Posterior cingulate gyrus (tissue), 11 donors: Measurements from ENCODE around the gene ESRRB.

Experiments used
- DNase-seq, 10 donors: peaks; one replicate each; pipeline versions ENCODE4 v3.0.0 to v3.0.0-alpha.2; 2020 to 2021; ENCODE audit warnings: mixed read lengths in 3 of 10
- intact Hi-C: fragments of 100-400 bp; cut with DNase I; formaldehyde crosslinking; loops from one replicate; pipeline ENCODE4 v1.15.1; 2023

Gene ESRRB

DNA sequence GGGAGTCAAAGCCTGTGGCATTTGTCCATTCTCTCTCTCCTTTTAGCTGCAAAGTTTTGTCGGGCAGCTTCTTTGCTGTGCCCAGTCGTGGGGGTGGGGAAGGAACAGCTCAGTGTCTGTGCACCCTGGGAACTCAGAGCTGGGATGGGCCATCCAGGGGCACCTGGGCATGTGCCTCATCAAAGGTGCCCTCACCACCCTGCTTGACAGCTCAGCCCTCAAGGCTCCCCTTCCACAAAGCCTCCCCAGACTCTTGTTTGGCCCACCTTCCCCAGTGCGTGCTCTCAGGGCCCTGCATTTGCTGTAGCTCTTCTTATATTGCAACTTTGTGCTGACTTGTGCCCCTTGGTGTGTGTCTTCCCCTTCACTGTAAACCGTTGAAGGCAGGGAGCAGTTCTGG lies 112.6 kb downstream of the ESRRB start:
- DNase-seq, result peak in 1 of 10 donors; percentile 50
- intact Hi-C loops, result no loop called here

- DNase-seq, result no peak
- intact Hi-C loops, result no loop called here
These were observed 113.7 kb downstream of the ESRRB start for GRCh38 chr14:76489667-76490066.

GRCh38 chr14:76490111-76490510 lies 114.2 kb downstream of the ESRRB start:
- no peak for DNase-seq
- intact Hi-C loops, result no loop called here

GRCh38 chr14:76490735-76491134 lies 114.8 kb downstream of the ESRRB start:
- DNase-seq, result peak in 1 of 10 donors; percentile 38
- intact Hi-C loops, result no loop called here

GRCh38 chr14:76491172-76491930 lies 115.4 kb downstream of the ESRRB start:
- DNase-seq, result peak in 1 of 10 donors; percentile 65
- intact Hi-C loops, result no loop called here

GRCh38 chr14:76495983-76496382 lies 120.0 kb downstream of the ESRRB start:
- intact Hi-C loops, result no loop called here
- DNase-seq, result peak in 1 of 10 donors; percentile 6

DNA sequence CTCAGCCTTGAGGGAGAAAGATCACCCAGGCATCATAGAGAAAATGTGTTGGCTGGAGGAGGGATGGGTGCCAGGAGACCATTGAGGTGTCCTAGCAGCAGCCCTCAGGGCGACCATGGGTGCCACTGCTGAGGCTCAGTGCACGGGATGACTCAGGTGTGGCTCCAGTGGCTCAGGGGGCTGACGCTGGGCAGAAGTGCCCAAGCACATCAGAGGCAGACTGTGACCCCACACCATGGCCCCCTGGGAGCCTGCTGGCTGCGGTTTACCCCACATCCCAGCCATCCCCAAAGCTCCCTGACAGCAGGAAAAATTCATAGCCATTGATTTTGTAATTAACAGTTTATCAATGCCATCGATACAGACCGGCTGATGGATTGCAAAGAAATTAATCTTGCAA lies 120.7 kb downstream of the ESRRB start:
- intact Hi-C loops, result no loop called here
- DNase-seq, result peak in 1 of 10 donors; percentile 21

DNA sequence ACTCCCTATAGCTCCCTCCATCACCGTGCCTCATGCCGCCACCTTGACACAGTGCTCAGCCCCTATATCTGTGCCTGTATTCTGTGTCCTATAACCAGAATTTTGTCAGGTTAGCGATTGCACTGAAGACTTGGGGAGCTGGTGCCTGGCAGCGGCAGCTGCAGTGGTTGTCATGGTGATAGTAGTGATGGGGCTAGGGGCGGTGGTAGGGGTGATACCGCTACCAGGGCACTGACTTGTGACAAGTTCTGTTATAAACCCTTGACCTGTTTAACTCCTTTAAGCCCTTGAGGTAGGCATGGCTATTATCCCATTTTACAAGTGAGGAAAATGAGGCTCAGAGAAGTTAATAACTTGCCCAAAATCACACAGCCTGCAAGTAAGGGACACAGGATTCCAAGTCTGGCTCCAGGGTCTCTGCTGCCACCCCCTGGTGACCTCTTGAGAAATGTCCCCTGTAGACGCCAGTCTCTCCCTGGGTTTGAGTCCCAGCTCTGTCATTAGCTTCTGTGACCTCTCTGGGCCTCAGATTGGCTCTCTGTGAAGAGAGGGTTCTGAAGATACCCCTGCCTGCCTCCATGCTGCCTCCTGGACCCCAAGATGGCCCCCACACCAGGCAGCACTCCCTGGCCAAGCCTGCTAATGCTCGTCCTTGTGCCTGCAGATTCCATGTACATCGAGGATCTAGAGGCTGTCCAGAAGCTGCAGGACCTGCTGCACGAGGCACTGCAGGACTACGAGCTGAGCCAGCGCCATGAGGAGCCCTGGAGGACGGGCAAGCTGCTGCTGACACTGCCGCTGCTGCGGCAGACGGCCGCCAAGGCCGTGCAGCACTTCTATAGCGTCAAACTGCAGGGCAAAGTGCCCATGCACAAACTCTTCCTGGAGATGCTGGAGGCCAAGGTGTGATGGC lies 121.9 kb downstream of the ESRRB start:
- DNase-seq, result no peak
- intact Hi-C loops, result no loop called here

DNA sequence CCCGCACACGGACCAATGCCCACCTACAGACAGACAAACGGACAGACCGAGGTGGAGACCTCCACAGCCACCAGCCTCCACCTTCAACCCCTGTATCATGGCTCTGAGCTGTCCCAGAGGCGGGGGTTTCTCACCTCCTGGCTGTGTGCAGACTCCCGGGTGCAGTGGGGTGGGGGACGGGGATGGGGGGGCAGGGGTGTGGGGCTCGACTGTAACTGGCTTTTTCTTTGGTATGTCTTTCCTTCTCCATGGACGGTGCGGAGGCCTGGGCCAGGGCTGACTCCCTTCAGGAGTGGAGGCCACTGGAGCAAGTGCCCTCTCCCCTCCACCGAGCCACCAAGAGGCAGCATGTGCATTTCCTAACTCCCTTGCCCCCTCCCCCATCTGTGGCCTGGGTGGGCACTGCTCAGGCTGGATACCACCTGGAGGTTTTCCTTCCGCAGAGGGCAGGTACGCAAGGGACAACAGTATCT lies 122.6 kb downstream of the ESRRB start:
- intact Hi-C loops, result no loop called here
- no peak for DNase-seq

- intact Hi-C loops, result no loop called here
- no peak for DNase-seq
These were observed 123.0 kb downstream of the ESRRB start for GRCh38 chr14:76498976-76499375.

DNA sequence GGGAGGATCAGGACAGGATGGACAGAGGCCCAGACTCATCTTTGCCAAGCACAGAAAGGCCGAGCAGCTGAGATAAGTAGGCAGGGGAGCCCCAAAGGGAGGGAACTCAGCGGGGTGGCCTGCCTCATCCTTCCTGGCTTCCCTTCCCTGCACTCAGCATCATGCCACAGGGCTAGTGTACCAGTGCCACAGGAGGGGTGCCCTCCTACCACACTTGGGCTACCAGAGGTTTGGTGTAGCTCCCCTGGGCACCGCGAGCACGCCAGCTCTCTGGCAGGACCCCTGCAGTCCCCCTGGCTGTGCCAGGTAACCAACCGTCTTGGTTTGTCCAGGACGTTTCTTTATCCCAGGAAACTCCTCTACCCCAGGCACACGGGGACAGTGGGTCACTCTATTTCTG lies 123.5 kb downstream of the ESRRB start:
- no peak for DNase-seq
- intact Hi-C loops, result no loop called here

DNA sequence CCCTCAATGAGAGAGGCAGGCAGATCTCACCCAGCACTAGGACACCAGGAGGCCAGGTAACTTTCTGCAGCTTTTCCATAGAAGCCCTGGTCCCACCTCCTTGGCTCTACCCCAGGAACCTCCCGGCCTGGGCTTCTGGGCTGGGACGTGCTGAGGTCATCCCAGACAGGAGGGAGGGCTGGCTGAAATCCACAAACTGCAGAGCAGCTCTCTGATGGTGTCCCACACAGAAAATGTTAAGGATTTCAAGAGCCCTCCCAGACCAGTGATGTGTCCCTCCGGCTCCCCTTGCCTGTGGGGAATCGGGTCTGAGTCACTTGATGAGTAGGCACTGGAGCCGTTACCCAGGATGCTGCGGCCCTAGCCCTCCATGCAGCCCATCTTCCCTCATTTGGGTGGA lies 124.1 kb downstream of the ESRRB start:
- no peak for DNase-seq
- intact Hi-C loops, result no loop called here

DNA sequence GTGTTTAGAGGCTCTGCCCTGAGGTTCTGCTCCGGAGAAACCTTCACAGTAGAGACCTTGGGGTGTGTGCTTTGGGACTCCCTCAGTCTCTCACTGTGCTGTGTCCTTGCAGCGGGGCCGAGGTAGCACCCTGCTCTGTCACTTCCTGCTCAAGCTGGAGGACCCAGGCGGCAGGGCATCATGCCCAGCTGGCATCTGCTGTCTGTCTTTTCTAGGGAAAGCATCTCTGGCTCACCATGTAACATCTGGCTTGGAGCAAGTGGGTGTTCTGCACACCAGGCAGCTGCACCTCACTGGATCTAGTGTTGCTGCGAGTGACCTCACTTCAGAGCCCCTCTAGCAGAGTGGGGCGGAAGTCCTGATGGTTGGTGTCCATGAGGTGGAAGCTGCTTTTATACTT lies 124.5 kb downstream of the ESRRB start:
- intact Hi-C loops, result no loop called here
- DNase-seq, result no peak

DNA sequence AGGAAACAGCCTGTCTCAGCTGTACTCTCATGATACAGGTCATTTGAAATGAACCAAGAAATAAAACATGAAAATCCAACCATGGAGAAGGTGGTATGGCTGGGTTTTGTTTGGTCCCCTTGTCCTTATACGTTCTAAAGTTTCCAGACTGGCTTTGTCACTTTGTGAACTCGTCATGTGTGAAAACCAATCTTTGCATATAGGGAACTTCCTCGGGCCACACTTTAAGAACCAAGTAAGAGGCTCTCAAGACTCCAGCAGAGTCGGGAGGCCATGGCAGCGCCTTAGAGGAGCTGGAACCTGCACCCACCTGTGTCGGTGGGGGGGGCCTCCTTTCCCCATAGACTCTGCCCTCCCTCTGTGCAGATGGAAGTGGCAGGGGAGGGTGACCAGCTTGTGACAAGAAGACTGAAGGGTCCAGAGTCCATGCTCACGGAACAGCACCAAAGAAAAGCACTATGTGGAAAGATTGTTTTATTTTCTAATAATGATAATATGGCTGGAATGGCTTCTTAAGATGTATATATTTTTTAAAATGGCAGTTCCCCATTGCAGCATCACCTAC lies 125.3 kb downstream of the ESRRB start:
- DNase-seq, result no peak
- intact Hi-C loops, result no loop called here

DNA sequence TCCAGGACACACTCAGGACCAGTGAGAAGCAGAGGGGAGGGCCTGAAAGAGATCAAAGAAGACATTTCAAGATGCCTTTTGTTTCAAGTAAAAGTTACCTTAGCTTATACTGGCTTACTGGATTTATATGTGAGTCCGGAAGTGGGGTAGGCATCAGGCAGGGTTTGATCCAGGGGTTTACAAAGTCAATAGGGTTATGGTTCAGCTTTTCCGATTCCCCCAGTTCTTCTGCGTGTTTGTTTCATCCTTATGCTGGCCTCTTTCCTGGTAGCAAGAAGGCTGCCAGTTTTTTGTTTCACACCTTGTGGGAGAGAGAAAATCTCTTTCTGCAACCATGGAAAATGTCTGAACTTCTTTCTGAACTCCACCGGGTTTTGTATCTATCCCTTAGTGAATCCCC lies 126.3 kb downstream of the ESRRB start:
- intact Hi-C loops, result no loop called here
- DNase-seq, result no peak

- DNase-seq, result no peak
- intact Hi-C loops, result no loop called here
These were observed 126.7 kb downstream of the ESRRB start for GRCh38 chr14:76502638-76503037.

GRCh38 chr14:76509311-76509710 lies 133.4 kb downstream of the ESRRB start:
- intact Hi-C loops, result no loop called here
- DNase-seq, result no peak

GRCh38 chr14:76510181-76510580 lies 134.2 kb downstream of the ESRRB start:
- DNase-seq, result no peak
- intact Hi-C loops, result loop anchor here (10.0 kb wide), 1 partner anchor 135 kb away; no protein-coding TSS in a partner anchor

DNA sequence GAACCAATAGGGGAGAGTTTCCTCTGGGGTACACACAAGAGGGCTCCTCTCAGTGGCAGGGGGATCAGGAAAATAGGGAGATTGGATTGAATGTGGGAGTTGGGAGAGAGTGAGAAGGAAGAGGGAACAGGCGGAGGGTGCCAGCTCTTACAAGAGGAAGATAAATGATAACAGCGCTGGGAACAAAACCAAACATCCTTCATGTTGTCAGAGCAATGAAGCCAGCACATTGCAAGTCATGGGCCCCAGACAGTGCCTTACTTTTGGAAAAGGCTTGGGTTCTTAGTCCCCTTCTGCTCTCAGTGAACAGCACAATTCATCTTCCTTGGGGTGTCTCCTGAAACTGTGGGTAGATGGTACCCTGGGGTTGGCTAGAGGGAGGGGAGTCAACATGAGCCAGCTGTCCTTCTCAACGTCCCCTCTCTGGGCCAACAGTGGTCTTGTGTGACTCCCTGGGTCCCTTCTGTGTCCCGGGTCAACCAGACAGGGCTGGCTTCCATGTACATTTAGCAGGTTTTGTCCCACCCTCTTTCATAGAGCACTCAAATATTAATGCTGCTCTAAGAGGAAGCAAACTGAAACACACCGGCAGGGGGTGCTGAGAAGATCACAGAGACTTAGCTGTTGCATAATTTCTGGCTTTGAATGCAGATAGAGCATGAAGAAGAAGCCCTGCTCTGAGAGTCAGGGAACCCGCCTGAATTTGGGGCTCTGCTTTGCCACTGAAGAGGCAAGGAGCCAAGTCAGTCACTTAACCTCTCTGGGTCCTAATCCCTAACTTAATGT lies 138.5 kb downstream of the ESRRB start:
- intact Hi-C loops, result loop anchor here (10.0 kb wide), 1 partner anchor 130 kb away; no protein-coding TSS in a partner anchor
- DNase-seq, result no peak

DNA sequence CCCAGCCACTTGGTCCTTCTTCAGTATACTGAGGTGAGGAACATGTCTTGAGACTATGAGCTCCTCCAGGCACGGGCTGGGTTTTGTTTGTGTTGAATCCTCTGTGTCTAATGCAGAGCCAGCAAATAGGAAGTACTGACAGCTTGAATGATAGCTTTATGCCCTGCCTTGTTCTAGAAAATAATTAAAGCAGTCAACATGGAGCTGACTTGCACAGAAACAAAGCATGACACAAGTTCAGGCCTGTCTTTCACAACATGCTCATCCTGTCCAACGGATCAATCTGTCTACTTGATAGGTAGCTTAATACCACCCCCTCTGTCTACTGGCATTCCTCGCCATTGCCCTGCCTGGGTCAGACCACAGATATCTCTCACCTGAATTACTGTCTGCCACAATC lies 140.9 kb downstream of the ESRRB start:
- intact Hi-C loops, result loop anchor here (10.0 kb wide), 1 partner anchor 128 kb away; no protein-coding TSS in a partner anchor
- DNase-seq, result no peak
